ENCODE measurements around the gene PRKAR2A.

DNA sequence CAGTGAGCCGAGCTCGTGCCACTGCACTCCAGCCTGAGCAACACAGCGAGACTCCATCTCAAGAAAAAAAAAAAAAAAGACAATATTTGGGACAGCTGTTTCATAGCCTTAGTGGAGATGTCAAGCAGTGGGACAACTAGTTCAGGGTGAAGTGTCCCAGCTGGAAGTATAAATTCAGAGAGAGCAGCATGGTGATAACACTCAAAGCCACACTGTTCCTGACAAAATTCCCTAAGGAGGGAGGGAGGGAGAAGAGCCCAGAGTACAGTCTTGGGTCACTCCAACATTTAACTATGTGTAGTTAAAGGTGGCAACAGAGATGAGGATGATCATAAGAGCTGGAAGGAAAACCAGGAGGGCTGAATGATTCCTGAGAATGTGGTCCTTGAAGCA lies 109.5 kb downstream of the PRKAR2A start:
- no peak for TF ChIP-seq TEAD4 (IDR thresholded peaks at IDR 0.05; ENCODE audit: borderline replicate concordance, insufficient read depth)
- no peak for TF ChIP-seq TAF1 (IDR thresholded peaks at IDR 0.05; ENCODE audit: borderline replicate concordance, low read depth, low read length)
- no peak for TF ChIP-seq YY1 (IDR thresholded peaks at IDR 0.05; ENCODE audit: low read depth)
- TF ChIP-seq, protein P1, sequence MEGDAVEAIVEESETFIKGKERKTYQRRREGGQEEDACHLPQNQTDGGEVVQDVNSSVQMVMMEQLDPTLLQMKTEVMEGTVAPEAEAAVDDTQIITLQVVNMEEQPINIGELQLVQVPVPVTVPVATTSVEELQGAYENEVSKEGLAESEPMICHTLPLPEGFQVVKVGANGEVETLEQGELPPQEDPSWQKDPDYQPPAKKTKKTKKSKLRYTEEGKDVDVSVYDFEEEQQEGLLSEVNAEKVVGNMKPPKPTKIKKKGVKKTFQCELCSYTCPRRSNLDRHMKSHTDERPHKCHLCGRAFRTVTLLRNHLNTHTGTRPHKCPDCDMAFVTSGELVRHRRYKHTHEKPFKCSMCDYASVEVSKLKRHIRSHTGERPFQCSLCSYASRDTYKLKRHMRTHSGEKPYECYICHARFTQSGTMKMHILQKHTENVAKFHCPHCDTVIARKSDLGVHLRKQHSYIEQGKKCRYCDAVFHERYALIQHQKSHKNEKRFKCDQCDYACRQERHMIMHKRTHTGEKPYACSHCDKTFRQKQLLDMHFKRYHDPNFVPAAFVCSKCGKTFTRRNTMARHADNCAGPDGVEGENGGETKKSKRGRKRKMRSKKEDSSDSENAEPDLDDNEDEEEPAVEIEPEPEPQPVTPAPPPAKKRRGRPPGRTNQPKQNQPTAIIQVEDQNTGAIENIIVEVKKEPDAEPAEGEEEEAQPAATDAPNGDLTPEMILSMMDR (IDR thresholded peaks at IDR 0.05), result no peak
- TF ChIP-seq USF2 (IDR thresholded peaks at IDR 0.05; ENCODE audit: borderline replicate concordance, low read depth, low read length), result no peak
- no peak for TF ChIP-seq EP300 (IDR thresholded peaks at IDR 0.05; ENCODE audit: borderline replicate concordance in 1 of 2, low read depth in 1 of 2, low read length in 1 of 2)
- no peak for TF ChIP-seq POLR2AphosphoS5 (IDR thresholded peaks at IDR 0.05; ENCODE audit: low read depth, low read length)
- no peak for TF ChIP-seq MAX (IDR thresholded peaks at IDR 0.05; ENCODE audit: low read depth)
- TF ChIP-seq REST (IDR thresholded peaks at IDR 0.05; ENCODE audit: low read depth, low read length), result no peak
- no peak for TF ChIP-seq CHD2 (IDR thresholded peaks at IDR 0.05; ENCODE audit: low read length, partially characterized antibody)
- no peak for TF ChIP-seq EZH2phosphoT487 (IDR thresholded peaks at IDR 0.05; ENCODE audit: borderline replicate concordance, low read depth)
- TF ChIP-seq RAD21 (IDR thresholded peaks at IDR 0.05; ENCODE audit: low read length), result no peak
